Neural progenitor cell (in vitro differentiated cells): Measurements from ENCODE around the gene EHMT2.

Experiments
- EZH2 ChIP-seq: fragments of 200-600 bp; sonication (generic); IDR thresholded peaks from 2 replicates; pipeline ENCODE4 v1.6.1; 2017; ENCODE audit warnings: antibody characterized with exemption, mild to moderate bottlenecking, moderate library complexity
- EZH2phosphoT487 ChIP-seq: fragments of 200-600 bp; sonication (generic); IDR thresholded peaks from 2 replicates; pipeline ENCODE4 v1.6.1; 2017; ENCODE audit warnings: antibody characterized with exemption
- TF ChIP-seq, protein P1 (sequence below): fragments of 200-600 bp; sonication (generic); IDR thresholded peaks from 2 replicates; pipeline ENCODE4 v1.5.1; 2017; ENCODE audit warnings: antibody characterized with exemption, mild to moderate bottlenecking

DNA sequence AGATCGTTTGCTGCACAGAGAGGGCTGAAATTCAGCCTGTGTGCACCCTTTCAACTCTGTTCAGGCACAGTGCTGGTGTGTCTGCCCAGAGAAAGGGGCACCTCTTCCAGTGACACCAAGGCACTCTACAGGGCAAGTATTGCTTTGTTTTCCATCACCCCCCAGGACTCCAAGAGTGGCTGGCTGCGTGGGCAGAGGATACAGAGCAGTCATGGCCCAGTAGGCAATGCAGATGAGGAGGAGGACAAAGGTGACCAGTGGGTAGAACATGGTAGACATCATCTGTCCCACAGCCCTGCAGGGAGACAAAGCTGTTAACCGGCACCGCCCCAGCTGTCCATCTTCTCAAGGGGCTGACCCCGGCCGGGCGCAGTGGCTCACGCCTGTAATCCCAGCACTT, 28.2 kb downstream of the EHMT2 start:
- TF ChIP-seq EZH2phosphoT487 (no peak), EZH2 (no peak)
- TF ChIP-seq, protein P1, sequence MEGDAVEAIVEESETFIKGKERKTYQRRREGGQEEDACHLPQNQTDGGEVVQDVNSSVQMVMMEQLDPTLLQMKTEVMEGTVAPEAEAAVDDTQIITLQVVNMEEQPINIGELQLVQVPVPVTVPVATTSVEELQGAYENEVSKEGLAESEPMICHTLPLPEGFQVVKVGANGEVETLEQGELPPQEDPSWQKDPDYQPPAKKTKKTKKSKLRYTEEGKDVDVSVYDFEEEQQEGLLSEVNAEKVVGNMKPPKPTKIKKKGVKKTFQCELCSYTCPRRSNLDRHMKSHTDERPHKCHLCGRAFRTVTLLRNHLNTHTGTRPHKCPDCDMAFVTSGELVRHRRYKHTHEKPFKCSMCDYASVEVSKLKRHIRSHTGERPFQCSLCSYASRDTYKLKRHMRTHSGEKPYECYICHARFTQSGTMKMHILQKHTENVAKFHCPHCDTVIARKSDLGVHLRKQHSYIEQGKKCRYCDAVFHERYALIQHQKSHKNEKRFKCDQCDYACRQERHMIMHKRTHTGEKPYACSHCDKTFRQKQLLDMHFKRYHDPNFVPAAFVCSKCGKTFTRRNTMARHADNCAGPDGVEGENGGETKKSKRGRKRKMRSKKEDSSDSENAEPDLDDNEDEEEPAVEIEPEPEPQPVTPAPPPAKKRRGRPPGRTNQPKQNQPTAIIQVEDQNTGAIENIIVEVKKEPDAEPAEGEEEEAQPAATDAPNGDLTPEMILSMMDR: no peak
